Stimulated activated CD4-positive, alpha-beta T cell treated with anti-CD3 and anti-CD28 coated beads, TNF-alpha, amount 100 ng/mL, for 48 hours (primary cell): ENCODE measurements around the gene C17orf50.
A peak's percentile ranks its signal among the peaks of the same experiment; 100 is the strongest.
"Not testable (repeated sequence)": the region's sequence is repeated elsewhere in the genome, so short reads cannot be mapped to it uniquely, and the experiment has no call there.

Experiments used
- DNase-seq, 3 donors: peaks; one replicate each; pipeline ENCODE4 v3.0.0-alpha.2; 2020; ENCODE audit warnings: low read depth in 3 of 3

C17orf50 gene

GRCh38 chr17:35734396-35734795 lies 26.3 kb upstream of the C17orf50 start:
- no peak for DNase-seq

- no peak for DNase-seq
These were observed 25.5 kb upstream of the C17orf50 start for GRCh38 chr17:35735036-35735805.

GRCh38 chr17:35736236-35736635 lies 24.5 kb upstream of the C17orf50 start:
- no peak for DNase-seq

DNA sequence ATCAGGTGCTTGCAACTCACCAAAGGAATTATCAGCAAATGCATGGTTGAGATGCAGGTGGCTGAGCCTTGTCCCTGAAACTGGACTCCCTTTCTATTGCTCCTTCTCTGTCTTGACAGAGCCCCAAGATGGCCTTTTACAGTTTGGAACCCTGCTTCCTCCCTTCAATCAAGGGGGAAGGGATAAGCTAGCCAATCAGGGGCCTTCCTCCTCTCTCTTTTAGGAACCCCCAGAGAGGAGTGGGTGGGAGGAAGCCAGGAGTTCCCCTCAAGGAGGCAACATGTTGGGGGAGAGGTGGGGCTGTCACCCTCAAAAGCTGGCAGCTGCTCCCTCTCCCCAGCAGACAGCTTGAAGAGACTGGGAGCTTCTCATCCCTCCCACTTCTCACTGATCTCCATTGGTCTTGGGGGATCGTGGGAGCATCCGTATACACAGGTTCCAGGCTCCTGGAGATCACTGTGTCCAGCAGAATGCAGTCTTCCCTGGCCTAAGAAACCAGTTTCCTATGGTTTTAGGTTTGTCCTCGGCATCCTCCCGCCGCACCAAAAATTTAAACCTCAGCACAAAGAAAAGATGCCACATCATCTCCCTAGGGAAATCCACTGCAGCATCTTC lies 22.1 kb upstream of the C17orf50 start:
- no peak for DNase-seq

- DNase-seq, result no peak
These were observed 20.5 kb upstream of the C17orf50 start for GRCh38 chr17:35740216-35740615.

GRCh38 chr17:35740997-35741931 lies 19.4 kb upstream of the C17orf50 start:
- DNase-seq, result no peak

DNA sequence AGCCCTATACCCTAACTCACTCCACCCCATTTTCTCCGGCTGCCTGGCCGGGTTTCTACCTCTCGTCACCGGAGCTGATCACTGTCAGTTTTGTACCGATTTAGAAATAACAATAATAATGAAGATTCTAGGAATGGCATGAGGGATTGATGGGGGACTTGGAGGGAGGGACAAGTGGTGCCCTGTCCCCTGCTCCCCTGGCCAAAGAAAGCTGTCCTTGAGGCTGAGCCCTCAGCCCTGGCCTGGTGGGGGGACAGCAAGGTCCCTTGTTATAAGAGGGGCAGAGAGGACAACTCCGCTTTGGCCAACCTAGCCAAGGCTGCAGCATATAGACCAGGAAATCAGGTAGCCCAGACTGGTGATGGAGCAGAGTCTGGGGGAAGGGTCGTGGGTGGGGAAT lies 18.2 kb upstream of the C17orf50 start:
- no peak for DNase-seq

- DNase-seq, result no peak
These were observed 17.7 kb upstream of the C17orf50 start for GRCh38 chr17:35742896-35743477.

- DNase-seq, result no peak
These were observed 16.9 kb upstream of the C17orf50 start for GRCh38 chr17:35743626-35744328.

- DNase-seq, result no peak
These were observed 15.9 kb upstream of the C17orf50 start for GRCh38 chr17:35744830-35745229.

GRCh38 chr17:35745246-35745645 lies 15.4 kb upstream of the C17orf50 start:
- DNase-seq, result no peak

GRCh38 chr17:35745749-35746320 lies 14.9 kb upstream of the C17orf50 start:
- no peak for DNase-seq

GRCh38 chr17:35747540-35748017 lies 13.1 kb upstream of the C17orf50 start:
- peak; percentile 57 to 75 (median 59) for DNase-seq

- no peak for DNase-seq
These were observed 12.3 kb upstream of the C17orf50 start for GRCh38 chr17:35748341-35748841.

- DNase-seq, result no peak
These were observed 11.7 kb upstream of the C17orf50 start for GRCh38 chr17:35748979-35749378.

GRCh38 chr17:35749560-35750412 lies 10.9 kb upstream of the C17orf50 start:
- no peak for DNase-seq

DNA sequence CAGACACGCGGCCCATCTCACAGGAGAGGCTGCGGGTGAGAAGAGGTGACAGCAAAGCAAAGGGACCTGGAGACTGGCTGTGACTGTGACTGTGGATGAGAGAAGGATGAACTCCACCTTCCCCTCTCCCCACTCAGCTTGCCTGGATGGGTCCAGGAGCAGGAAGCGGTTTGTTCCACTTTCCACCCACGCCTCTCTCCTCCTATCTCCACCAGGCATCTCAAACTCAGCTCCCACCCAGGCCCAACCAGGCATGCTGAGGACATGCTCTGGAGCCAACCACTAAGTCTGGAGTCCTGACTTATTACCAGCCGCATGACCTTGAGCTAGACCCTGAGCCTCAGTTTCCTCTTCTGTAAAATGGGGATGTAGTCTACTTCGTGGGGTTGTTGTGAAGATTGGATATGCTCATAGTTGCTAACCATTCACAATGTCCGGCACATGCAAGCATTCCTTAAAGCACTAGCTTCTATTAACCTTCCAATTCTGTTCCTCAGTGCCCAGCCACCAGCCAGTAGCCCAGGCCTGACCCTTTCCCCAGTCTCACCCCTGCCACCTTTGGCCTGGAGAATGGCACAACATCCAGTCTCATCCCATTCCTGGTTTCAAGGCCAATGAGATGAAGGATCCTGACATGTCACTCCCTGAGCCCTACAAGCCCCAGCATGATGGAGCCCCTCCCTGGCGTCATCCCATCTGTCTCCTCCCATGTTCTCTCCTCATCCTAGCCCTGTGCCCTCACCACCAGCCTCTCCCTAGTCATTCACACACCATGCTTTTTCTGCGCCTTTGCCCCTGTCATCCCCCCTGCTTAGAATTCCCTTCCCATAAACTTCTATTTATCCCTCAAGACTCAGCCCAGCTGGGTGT lies 9.9 kb upstream of the C17orf50 start:
- DNase-seq, result no peak

GRCh38 chr17:35751541-35751940 lies 9.1 kb upstream of the C17orf50 start:
- DNase-seq, result not testable (repeated sequence)

DNA sequence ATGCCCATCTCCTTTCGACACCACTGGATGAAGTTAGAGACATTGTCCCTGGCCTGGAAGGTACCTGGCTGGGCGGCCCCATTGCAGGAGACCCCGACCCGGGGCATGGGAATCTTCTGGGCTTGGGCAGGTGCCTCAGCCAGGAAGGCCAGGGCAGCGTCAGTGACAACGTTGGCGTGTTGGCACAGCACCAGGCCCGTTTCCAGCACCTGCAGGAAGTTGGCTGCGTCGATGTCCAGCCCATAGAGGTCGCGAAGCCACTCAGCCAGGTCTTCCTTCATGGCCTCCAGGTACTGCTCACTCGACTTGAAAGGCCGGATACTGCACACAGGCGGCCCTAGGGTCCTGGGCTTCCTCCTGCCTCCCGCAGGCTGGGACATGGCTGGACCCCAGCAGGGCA lies 8.2 kb upstream of the C17orf50 start:
- no peak for DNase-seq
